ENCODE results near the gene HYAL4. TPM values are rescaled to one million over a fixed set of nuclear protein-coding genes. Genes with fewer than 3 reads are reported as not detected.
A peak's percentile ranks its signal among the peaks of the same experiment; 100 is the strongest.

HYAL4 gene
- total RNA-seq, 4 donors from 2014 or later, result not detected

GRCh38 chr7:123864966-123865365 lies 20.0 kb downstream of the HYAL4 start:
- WGBS, 2 donors (ENCODE audit: low coverage in 1 of 2), result 46 to 62% methylated on average over 1 of the region's 1 CpG
- Histone ChIP-seq H3K27ac (peak overlapping the region; percentile 64 to 82 (median 74)), H3K9me3 (no peaks in the 10 kb centered on the region), H3K36me3 (no peaks in the 10 kb centered on the region), H3K4me3 (no peak overlapping the region), H3K27me3 (no peaks in the 10 kb centered on the region), H3K4me1 (peaks cover 4 to 21% (median 11%) of the 10 kb centered on the region in 4 donors)
- TF ChIP-seq EP300 (IDR thresholded peaks at IDR 0.05; ENCODE audit: low read depth) (no peak), POLR2A (IDR thresholded peaks at IDR 0.05) (no peak), CTCF (IDR thresholded peaks at IDR 0.05) (no peak), POLR2AphosphoS5 (IDR thresholded peaks at IDR 0.05) (no peak)
- intact Hi-C loops (cut with DNase I; ENCODE audit: low total_unique reads) (loop anchor here (10.0 kb wide), 2 partner anchors 60 to 180 kb away; no protein-coding TSS in a partner anchor), in situ Hi-C loops (cut with MboI; ENCODE audit: low pct_ligation_motif_present in 1 of 4, low pct_unique_long_range_greater_than_20kb in 1 of 4, low sequenced_read_pairs in 3 of 4) (loop anchor here (5.0 to 25.0 kb wide), 6 partner anchors 60 to 370 kb away; no protein-coding TSS in a partner anchor)
- DNase-seq, result no peak

GRCh38 chr7:123865517-123866117 lies 20.6 kb downstream of the HYAL4 start:
- H3K27me3 ChIP-seq, result no peaks in the 10 kb centered on the region
- H3K9me3 ChIP-seq, result no peaks in the 10 kb centered on the region
- WGBS, 2 donors (ENCODE audit: low coverage in 1 of 2), result 0 to 17% methylated on average over 1 to 3 of the region's 3 CpGs
- in situ Hi-C loops (cut with MboI; ENCODE audit: low pct_ligation_motif_present in 1 of 4, low pct_unique_long_range_greater_than_20kb in 1 of 4, low sequenced_read_pairs in 3 of 4), result loop anchor here (5.0 to 25.0 kb wide), 6 partner anchors 61 to 371 kb away; no protein-coding TSS in a partner anchor
- peak overlapping the region; percentile 64 to 82 (median 74) for H3K27ac ChIP-seq
- no peaks in the 10 kb centered on the region for H3K36me3 ChIP-seq
- peak; percentile 53 for DNase-seq
- intact Hi-C loops (cut with DNase I; ENCODE audit: low total_unique reads), result loop anchor here (10.0 kb wide), 2 partner anchors 61 to 181 kb away; no protein-coding TSS in a partner anchor
- TF ChIP-seq EP300 (IDR thresholded peaks at IDR 0.05; ENCODE audit: low read depth) (no peak), POLR2A (IDR thresholded peaks at IDR 0.05) (no peak), POLR2AphosphoS5 (IDR thresholded peaks at IDR 0.05) (no peak), CTCF (IDR thresholded peaks at IDR 0.05) (peak; percentile 69 to 86 (median 76))
- H3K4me1 ChIP-seq, result peaks cover 4 to 21% (median 11%) of the 10 kb centered on the region in 4 donors
- no peak overlapping the region for H3K4me3 ChIP-seq

GRCh38 chr7:123867225-123867624 lies 22.3 kb downstream of the HYAL4 start:
- Histone ChIP-seq H3K27ac (no peak overlapping the region), H3K9me3 (no peaks in the 10 kb centered on the region), H3K4me3 (no peak overlapping the region), H3K4me1 (peaks cover 4 to 21% (median 11%) of the 10 kb centered on the region in 4 donors), H3K36me3 (no peaks in the 10 kb centered on the region), H3K27me3 (no peaks in the 10 kb centered on the region)
- in situ Hi-C loops (cut with MboI; ENCODE audit: low pct_ligation_motif_present in 1 of 4, low pct_unique_long_range_greater_than_20kb in 1 of 4, low sequenced_read_pairs in 3 of 4), result loop anchor here (5.0 to 25.0 kb wide), 6 partner anchors 62 to 372 kb away; no protein-coding TSS in a partner anchor
- no peak for DNase-seq
- TF ChIP-seq POLR2A (IDR thresholded peaks at IDR 0.05) (no peak), EP300 (IDR thresholded peaks at IDR 0.05; ENCODE audit: low read depth) (no peak), CTCF (IDR thresholded peaks at IDR 0.05) (no peak), POLR2AphosphoS5 (IDR thresholded peaks at IDR 0.05) (no peak)
- intact Hi-C loops (cut with DNase I; ENCODE audit: low total_unique reads), result loop anchor here (10.0 kb wide), 2 partner anchors 62 to 182 kb away; no protein-coding TSS in a partner anchor
- WGBS, 2 donors (ENCODE audit: low coverage in 1 of 2), result 44 to 76% methylated on average over 1 of the region's 1 CpG

GRCh38 chr7:123871998-123872867 lies 27.3 kb downstream of the HYAL4 start:
- Histone ChIP-seq H3K27me3 (no peaks in the 10 kb centered on the region), H3K27ac (no peak overlapping the region), H3K4me3 (no peak overlapping the region), H3K4me1 (no peaks in the 10 kb centered on the region), H3K36me3 (no peaks in the 10 kb centered on the region), H3K9me3 (no peaks in the 10 kb centered on the region)
- peak; percentile 33 for DNase-seq
- WGBS, 2 donors (ENCODE audit: low coverage in 1 of 2), result 16 to 31% methylated on average over 4 to 7 of the region's 7 CpGs
- intact Hi-C loops (cut with DNase I; ENCODE audit: low total_unique reads) (no loop called here), in situ Hi-C loops (cut with MboI; ENCODE audit: low pct_ligation_motif_present in 1 of 4, low pct_unique_long_range_greater_than_20kb in 1 of 4, low sequenced_read_pairs in 3 of 4) (loop anchor here in 2 of 4 donors (25.0 kb wide), 2 partner anchors 185 to 285 kb away; no protein-coding TSS in a partner anchor)
- TF ChIP-seq EP300 (IDR thresholded peaks at IDR 0.05; ENCODE audit: low read depth) (no peak), CTCF (IDR thresholded peaks at IDR 0.05) (peak; percentile 18 to 46 (median 40))
